ENCODE results near the gene PKHD1.
A peak's percentile ranks its signal among the peaks of the same experiment; 100 is the strongest.

DNA sequence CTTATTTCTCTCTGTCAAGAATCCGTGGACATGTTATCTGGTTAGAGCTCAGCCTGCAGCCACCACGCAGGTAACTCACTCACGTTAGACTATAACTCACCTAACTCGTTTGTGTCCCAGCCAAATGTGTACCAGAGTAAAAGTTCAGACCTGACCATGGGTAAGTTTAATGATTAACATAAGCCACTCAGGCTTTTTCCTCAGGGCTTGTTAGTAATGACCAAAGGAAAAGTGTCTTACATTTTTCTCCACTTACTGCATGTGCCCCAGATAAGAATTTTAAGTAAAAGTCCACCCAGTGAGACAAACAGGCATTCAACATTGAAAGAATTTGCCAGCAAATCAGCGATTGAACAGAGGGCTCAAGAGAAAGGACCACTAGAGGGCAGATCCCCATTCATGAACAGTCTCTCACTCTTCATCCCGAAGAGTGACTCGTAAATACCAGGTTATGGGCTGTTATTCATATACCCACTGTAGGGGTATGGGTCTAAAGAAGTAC, at the start of gene PKHD1:
- TF ChIP-seq, protein P1, sequence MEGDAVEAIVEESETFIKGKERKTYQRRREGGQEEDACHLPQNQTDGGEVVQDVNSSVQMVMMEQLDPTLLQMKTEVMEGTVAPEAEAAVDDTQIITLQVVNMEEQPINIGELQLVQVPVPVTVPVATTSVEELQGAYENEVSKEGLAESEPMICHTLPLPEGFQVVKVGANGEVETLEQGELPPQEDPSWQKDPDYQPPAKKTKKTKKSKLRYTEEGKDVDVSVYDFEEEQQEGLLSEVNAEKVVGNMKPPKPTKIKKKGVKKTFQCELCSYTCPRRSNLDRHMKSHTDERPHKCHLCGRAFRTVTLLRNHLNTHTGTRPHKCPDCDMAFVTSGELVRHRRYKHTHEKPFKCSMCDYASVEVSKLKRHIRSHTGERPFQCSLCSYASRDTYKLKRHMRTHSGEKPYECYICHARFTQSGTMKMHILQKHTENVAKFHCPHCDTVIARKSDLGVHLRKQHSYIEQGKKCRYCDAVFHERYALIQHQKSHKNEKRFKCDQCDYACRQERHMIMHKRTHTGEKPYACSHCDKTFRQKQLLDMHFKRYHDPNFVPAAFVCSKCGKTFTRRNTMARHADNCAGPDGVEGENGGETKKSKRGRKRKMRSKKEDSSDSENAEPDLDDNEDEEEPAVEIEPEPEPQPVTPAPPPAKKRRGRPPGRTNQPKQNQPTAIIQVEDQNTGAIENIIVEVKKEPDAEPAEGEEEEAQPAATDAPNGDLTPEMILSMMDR (conservative IDR thresholded peaks at IDR 0.05; ENCODE audit: low read depth, low read length) = peak; percentile 76
- no peak for TF ChIP-seq EZH2 (IDR thresholded peaks at IDR 0.05; ENCODE audit: low read length, unreplicated experiment)
- no peak for TF ChIP-seq EZH2phosphoT487 (IDR thresholded peaks at IDR 0.05; ENCODE audit: borderline replicate concordance, low read length)
